Vagina (tissue), 2 donors: ENCODE data around the gene PRKAA2.

Source experiments
- POLR2A ChIP-seq, 2 donors: fragments of 450-650 bp; IDR thresholded peaks; one replicate each; pipeline ENCODE4 v1.6.1; 2017; ENCODE audit warnings: antibody characterized with exemption in 2 of 2, mild to moderate bottlenecking in 2 of 2, moderate library complexity in 2 of 2
- POLR2AphosphoS5 ChIP-seq, 2 donors: sonication (generic); formaldehyde crosslinking; IDR thresholded peaks; one replicate each; pipeline ENCODE4 v1.9.0; 2017; ENCODE audit warnings: antibody characterized with exemption in 2 of 2, mild to moderate bottlenecking in 2 of 2, low read depth in 1 of 2; ENCODE audit not compliant: insufficient read depth in 1 of 2
- TF ChIP-seq, protein P1 (sequence below), 3 experiments: fragments of 450-650 bp in 2 of 3; fragments of 200-600 bp in 1 of 3; sonication (generic) in 1 of 3; IDR thresholded peaks; one replicate each; pipeline ENCODE4 v1.5.1; 2017 to 2019; ENCODE audit warnings: antibody characterized with exemption in 3 of 3, mild to moderate bottlenecking in 2 of 3, moderate library complexity in 2 of 3

DNA sequence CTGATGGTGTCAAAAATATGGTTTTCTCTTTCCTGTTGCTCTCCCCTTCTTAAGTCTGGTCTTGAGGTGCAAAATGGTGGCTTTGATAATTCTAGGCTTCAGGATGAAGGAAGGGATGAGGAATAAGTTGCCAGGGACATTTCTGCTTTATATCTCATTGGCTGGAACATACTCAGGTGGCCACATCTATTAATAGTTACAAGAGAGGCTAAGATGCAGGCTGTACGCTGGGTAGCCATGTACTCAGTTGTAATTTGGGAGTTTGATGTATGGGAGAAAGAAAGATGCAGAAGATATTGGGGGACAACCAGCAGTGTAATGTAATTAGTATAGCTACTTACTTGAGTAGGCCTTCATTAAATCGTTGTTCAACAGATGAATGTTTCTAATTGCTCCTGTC is 25.2 kb downstream of the PRKAA2 start:
- TF ChIP-seq, protein P1, sequence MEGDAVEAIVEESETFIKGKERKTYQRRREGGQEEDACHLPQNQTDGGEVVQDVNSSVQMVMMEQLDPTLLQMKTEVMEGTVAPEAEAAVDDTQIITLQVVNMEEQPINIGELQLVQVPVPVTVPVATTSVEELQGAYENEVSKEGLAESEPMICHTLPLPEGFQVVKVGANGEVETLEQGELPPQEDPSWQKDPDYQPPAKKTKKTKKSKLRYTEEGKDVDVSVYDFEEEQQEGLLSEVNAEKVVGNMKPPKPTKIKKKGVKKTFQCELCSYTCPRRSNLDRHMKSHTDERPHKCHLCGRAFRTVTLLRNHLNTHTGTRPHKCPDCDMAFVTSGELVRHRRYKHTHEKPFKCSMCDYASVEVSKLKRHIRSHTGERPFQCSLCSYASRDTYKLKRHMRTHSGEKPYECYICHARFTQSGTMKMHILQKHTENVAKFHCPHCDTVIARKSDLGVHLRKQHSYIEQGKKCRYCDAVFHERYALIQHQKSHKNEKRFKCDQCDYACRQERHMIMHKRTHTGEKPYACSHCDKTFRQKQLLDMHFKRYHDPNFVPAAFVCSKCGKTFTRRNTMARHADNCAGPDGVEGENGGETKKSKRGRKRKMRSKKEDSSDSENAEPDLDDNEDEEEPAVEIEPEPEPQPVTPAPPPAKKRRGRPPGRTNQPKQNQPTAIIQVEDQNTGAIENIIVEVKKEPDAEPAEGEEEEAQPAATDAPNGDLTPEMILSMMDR (IDR thresholded peaks at IDR 0.05), result no peak
- TF ChIP-seq POLR2AphosphoS5 (IDR thresholded peaks at IDR 0.05; ENCODE audit: insufficient read depth in 1 of 2, low read depth in 1 of 2) (no peak), POLR2A (IDR thresholded peaks at IDR 0.05) (no peak)
